GM23338 (cell line): ENCODE results near the gene NUTF2. TPM values are rescaled to one million over a fixed set of nuclear protein-coding genes. Genes with fewer than 3 reads are reported as not detected.

Source experiments
- ATAC-seq: fragments of 200-7000 bp; cut with Tn5 transposase; 3 replicates; pipeline ENCODE4 v1.9.1; 2020
- DNase-seq: peaks from one replicate; pipeline ENCODE4 v3.0.0-alpha.2; 2015; ENCODE audit warnings: low spot score
- H2AFZ ChIP-seq: fragments of 200-600 bp; sonication (generic); 2 replicates; pipeline ENCODE4 v1.8.0; 2016; ENCODE audit warnings: antibody characterized with exemption, mild to moderate bottlenecking, moderate library complexity
- H3F3A ChIP-seq: fragments of 200-600 bp; sonication (generic); replicated peaks from 2 replicates; pipeline ENCODE4 v1.8.0; 2017; ENCODE audit warnings: antibody characterized with exemption, mixed run types, low read depth
- H3K27ac ChIP-seq: fragments of 200-600 bp; sonication (generic); 2 replicates; pipeline ENCODE4 v1.6.1; 2016; ENCODE audit warnings: low read depth
- H3K27me3 ChIP-seq: fragments of 200-600 bp; sonication (generic); 2 replicates; pipeline ENCODE4 v1.8.0; 2016; ENCODE audit warnings: mild to moderate bottlenecking, mixed run types, moderate library complexity; ENCODE audit not compliant: insufficient read depth
- H3K36me3 ChIP-seq: fragments of 200-600 bp; sonication (generic); 2 replicates; pipeline ENCODE4 v1.8.0; 2016; ENCODE audit warnings: mild to moderate bottlenecking; ENCODE audit not compliant: insufficient read depth
- H3K4me1 ChIP-seq: fragments of 200-600 bp; sonication (generic); 2 replicates; pipeline ENCODE4 v1.8.0; 2016; ENCODE audit warnings: mild to moderate bottlenecking, moderate library complexity; ENCODE audit not compliant: insufficient read depth
- H3K4me2 ChIP-seq: fragments of 200-600 bp; sonication (generic); 2 replicates; pipeline ENCODE4 v1.7.1; 2017; ENCODE audit warnings: mixed run types
- H3K4me3 ChIP-seq: fragments of 200-600 bp; sonication (generic); 2 replicates; pipeline ENCODE4 v1.6.1; 2016; ENCODE audit warnings: mixed run types
- H3K79me2 ChIP-seq: fragments of 200-600 bp; sonication (generic); replicated peaks from 2 replicates; pipeline ENCODE4 v1.8.0; 2017; ENCODE audit warnings: mild to moderate bottlenecking; ENCODE audit not compliant: insufficient read depth
- H3K9me2 ChIP-seq: fragments of 200-600 bp; sonication (generic); 2 replicates; pipeline ENCODE4 v1.8.0; 2017; ENCODE audit not compliant: insufficient read depth
- H4K20me1 ChIP-seq: fragments of 200-600 bp; sonication (generic); replicated peaks from 2 replicates; pipeline ENCODE4 v1.8.0; 2017; ENCODE audit warnings: mild to moderate bottlenecking; ENCODE audit not compliant: insufficient read depth
- H3K27ac Mint-ChIP-seq: 2 replicates; pipeline ENCODE4 v1.8.0; 2020; ENCODE audit warnings: inconsistent platforms, mild to moderate bottlenecking, moderate library complexity, mixed read lengths
- H3K27me3 Mint-ChIP-seq: 3 replicates; pipeline ENCODE4 v1.8.0; 2022; ENCODE audit warnings: low read depth, mild to moderate bottlenecking, moderate library complexity, mixed read lengths, inconsistent platforms; ENCODE audit not compliant: insufficient read depth, poor library complexity
- H3K36me3 Mint-ChIP-seq: 3 replicates; pipeline ENCODE4 v1.8.0; 2021; ENCODE audit warnings: low read depth, mild to moderate bottlenecking, inconsistent platforms, moderate library complexity, mixed read lengths
- H3K4me1 Mint-ChIP-seq: 3 replicates; pipeline ENCODE4 v1.8.0; 2020; ENCODE audit warnings: mild to moderate bottlenecking, inconsistent platforms, mixed read lengths
- H3K4me3 Mint-ChIP-seq: 3 replicates; pipeline ENCODE4 v1.8.0; 2021; ENCODE audit warnings: moderate library complexity, mild to moderate bottlenecking, inconsistent platforms, mixed read lengths
- H3K9me3 Mint-ChIP-seq: 3 replicates; pipeline ENCODE4 v1.8.0; 2020; ENCODE audit warnings: moderate library complexity, mild to moderate bottlenecking, inconsistent platforms, mixed read lengths
- EZH2 ChIP-seq: fragments of 200-600 bp; sonication (generic); IDR thresholded peaks from one replicate; pipeline ENCODE4 v1.8.0; 2017; ENCODE audit warnings: antibody characterized with exemption, mild to moderate bottlenecking, low read depth; ENCODE audit not compliant: unreplicated experiment
- EZH2phosphoT487 ChIP-seq: fragments of 200-600 bp; sonication (generic); IDR thresholded peaks from one replicate; pipeline ENCODE4 v1.8.1; 2018; ENCODE audit warnings: antibody characterized with exemption; ENCODE audit not compliant: unreplicated experiment
- JUNB ChIP-seq: IDR thresholded peaks from one replicate; pipeline ENCODE4 v1.6.1; 2016; ENCODE audit warnings: antibody characterized with exemption; ENCODE audit not compliant: unreplicated experiment
- POLR2AphosphoS5 ChIP-seq: IDR thresholded peaks from 2 replicates; pipeline ENCODE4 v1.6.1; 2016; ENCODE audit warnings: antibody characterized with exemption, low read depth
- STAT1 ChIP-seq: IDR thresholded peaks from one replicate; pipeline ENCODE4 v1.6.1; 2016; ENCODE audit warnings: antibody characterized with exemption; ENCODE audit not compliant: unreplicated experiment
- ZNF331 ChIP-seq: fragments of 250-450 bp; sonication (Bioruptor Pico); IDR thresholded peaks from 2 replicates; pipeline ENCODE4 v1.5.0; 2020; ENCODE audit warnings: low read depth, mild to moderate bottlenecking, moderate library complexity
- polyA plus RNA-seq: library from polyadenylated mRNA; unstranded; fragments of >200 nt; fragmentation: Nextera tagmentation; extraction: Ambion mirVana; gene quantifications from 2 replicates; pipeline ENCODE4 v1.2.1, GENCODE V29; 2016
- total RNA-seq: library from RNA; depleted of rRNA; stranded (reverse); fragments of >200 nt; shearing (Covaris generic); gene quantifications from 2 replicates; pipeline ENCODE4 v1.2.3, GENCODE V29; 2014
- TF ChIP-seq, protein P1 (sequence below): fragments of 250-450 bp; sonication (Bioruptor Pico); IDR thresholded peaks from 2 replicates; pipeline ENCODE4 v1.5.0; 2020; ENCODE audit warnings: mild to moderate bottlenecking, moderate library complexity
- TF ChIP-seq, protein P2 (sequence below): IDR thresholded peaks from one replicate; pipeline ENCODE4 v1.6.1; 2018; ENCODE audit warnings: antibody characterized with exemption; ENCODE audit not compliant: unreplicated experiment

The NUTF2 gene
- total and polyA plus RNA-seq, 2 experiments from 2014 or later, result 321 to 391 TPM

DNA sequence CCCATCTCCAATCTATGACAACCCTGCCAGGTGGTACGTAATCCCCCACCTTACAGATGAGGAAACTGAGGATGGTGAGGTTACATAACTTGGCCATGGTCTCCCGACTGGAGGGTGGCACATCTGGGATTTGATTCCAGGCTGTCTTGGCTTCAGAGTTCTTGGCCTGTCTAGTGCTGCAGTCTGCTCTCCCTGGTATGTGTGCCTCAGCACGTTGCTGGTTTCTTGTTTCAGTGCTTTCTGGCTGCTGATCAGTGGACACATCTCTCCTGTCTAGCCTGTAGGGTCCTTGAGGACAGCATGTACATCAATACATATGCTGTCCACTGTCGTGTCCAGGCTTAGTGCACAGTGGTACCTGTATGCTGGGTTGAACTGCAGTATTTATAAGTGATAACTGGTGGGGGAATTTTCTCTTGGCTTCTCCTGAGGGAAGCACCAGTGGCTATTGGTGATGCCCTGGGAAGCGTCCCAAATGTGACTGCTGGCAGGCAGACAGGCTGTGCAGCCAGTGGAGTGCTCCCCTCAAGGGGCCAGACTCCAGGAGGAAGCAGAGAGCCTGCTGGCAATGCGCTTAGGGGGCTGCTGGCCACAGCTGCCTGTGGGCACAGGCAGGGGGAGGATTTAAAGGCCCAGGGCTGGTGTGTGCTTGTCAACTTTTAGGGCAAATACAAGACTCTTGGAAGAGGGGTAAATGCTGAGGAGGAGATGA, 70.6 kb downstream of the NUTF2 start (continued):
- TF ChIP-seq, protein P1, sequence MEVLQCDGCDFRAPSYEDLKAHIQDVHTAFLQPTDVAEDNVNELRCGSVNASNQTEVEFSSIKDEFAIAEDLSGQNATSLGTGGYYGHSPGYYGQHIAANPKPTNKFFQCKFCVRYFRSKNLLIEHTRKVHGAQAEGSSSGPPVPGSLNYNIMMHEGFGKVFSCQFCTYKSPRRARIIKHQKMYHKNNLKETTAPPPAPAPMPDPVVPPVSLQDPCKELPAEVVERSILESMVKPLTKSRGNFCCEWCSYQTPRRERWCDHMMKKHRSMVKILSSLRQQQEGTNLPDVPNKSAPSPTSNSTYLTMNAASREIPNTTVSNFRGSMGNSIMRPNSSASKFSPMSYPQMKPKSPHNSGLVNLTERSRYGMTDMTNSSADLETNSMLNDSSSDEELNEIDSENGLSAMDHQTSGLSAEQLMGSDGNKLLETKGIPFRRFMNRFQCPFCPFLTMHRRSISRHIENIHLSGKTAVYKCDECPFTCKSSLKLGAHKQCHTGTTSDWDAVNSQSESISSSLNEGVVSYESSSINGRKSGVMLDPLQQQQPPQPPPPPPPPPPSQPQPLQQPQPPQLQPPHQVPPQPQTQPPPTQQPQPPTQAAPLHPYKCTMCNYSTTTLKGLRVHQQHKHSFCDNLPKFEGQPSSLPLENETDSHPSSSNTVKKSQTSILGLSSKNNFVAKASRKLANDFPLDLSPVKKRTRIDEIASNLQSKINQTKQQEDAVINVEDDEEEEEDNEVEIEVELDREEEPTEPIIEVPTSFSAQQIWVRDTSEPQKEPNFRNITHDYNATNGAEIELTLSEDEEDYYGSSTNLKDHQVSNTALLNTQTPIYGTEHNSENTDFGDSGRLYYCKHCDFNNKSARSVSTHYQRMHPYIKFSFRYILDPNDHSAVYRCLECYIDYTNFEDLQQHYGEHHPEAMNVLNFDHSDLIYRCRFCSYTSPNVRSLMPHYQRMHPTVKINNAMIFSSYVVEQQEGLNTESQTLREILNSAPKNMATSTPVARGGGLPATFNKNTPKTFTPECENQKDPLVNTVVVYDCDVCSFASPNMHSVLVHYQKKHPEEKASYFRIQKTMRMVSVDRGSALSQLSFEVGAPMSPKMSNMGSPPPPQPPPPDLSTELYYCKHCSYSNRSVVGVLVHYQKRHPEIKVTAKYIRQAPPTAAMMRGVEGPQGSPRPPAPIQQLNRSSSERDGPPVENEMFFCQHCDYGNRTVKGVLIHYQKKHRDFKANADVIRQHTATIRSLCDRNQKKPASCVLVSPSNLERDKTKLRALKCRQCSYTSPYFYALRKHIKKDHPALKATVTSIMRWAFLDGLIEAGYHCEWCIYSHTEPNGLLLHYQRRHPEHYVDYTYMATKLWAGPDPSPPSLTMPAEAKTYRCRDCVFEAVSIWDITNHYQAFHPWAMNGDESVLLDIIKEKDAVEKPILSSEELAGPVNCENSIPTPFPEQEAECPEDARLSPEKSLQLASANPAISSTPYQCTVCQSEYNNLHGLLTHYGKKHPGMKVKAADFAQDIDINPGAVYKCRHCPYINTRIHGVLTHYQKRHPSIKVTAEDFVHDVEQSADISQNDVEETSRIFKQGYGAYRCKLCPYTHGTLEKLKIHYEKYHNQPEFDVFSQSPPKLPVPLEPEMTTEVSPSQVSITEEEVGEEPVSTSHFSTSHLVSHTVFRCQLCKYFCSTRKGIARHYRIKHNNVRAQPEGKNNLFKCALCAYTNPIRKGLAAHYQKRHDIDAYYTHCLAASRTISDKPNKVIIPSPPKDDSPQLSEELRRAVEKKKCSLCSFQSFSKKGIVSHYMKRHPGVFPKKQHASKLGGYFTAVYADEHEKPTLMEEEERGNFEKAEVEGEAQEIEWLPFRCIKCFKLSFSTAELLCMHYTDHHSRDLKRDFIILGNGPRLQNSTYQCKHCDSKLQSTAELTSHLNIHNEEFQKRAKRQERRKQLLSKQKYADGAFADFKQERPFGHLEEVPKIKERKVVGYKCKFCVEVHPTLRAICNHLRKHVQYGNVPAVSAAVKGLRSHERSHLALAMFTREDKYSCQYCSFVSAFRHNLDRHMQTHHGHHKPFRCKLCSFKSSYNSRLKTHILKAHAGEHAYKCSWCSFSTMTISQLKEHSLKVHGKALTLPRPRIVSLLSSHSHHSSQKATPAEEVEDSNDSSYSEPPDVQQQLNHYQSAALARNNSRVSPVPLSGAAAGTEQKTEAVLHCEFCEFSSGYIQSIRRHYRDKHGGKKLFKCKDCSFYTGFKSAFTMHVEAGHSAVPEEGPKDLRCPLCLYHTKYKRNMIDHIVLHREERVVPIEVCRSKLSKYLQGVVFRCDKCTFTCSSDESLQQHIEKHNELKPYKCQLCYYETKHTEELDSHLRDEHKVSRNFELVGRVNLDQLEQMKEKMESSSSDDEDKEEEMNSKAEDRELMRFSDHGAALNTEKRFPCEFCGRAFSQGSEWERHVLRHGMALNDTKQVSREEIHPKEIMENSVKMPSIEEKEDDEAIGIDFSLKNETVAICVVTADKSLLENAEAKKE (CRISPR knock-in tag), result no peak
- no peak for TF ChIP-seq STAT1
- TF ChIP-seq ZNF331 (CRISPR knock-in tag), result no peak
- no peak for TF ChIP-seq EZH2
- TF ChIP-seq JUNB, result no peak
- no peak for TF ChIP-seq EZH2phosphoT487

DNA sequence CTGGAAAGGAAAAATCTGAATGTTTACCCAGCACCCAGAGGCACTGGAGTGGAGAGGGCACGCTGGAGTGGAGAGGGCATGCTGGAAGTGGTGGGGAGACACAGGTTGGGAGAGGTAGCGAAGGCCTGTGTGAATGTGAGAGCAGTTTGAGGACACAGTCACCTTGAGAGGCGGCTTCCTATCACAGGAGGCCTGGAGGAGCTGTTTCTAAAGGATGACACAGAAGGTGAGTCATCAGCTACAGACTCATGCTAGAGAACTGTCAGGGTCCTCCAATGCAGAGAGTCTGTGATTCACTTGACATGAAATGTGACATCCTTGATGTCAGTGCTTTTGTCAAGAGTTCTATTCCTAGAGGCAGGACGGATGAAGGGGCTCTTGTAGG, 71.1 kb downstream of the NUTF2 start:
- H3K36me3 Mint-ChIP-seq, result peaks cover 4% of the 10 kb centered on the region; the same call in 2 of the 3 replicates
- peak overlapping the region; percentile 26 for H3K27ac Mint-ChIP-seq
- no peak overlapping the region for H3K4me2 ChIP-seq
- H3K4me3 Mint-ChIP-seq, result no peak overlapping the region; the same call in 2 of the 3 replicates
- peaks cover 29% of the 10 kb centered on the region for H3K4me1 Mint-ChIP-seq
- ATAC-seq (no peak), DNase-seq (no peak)
- no peaks in the 10 kb centered on the region for H3K36me3 ChIP-seq
- no peak for TF ChIP-seq POLR2AphosphoS5
- TF ChIP-seq, protein P2, sequence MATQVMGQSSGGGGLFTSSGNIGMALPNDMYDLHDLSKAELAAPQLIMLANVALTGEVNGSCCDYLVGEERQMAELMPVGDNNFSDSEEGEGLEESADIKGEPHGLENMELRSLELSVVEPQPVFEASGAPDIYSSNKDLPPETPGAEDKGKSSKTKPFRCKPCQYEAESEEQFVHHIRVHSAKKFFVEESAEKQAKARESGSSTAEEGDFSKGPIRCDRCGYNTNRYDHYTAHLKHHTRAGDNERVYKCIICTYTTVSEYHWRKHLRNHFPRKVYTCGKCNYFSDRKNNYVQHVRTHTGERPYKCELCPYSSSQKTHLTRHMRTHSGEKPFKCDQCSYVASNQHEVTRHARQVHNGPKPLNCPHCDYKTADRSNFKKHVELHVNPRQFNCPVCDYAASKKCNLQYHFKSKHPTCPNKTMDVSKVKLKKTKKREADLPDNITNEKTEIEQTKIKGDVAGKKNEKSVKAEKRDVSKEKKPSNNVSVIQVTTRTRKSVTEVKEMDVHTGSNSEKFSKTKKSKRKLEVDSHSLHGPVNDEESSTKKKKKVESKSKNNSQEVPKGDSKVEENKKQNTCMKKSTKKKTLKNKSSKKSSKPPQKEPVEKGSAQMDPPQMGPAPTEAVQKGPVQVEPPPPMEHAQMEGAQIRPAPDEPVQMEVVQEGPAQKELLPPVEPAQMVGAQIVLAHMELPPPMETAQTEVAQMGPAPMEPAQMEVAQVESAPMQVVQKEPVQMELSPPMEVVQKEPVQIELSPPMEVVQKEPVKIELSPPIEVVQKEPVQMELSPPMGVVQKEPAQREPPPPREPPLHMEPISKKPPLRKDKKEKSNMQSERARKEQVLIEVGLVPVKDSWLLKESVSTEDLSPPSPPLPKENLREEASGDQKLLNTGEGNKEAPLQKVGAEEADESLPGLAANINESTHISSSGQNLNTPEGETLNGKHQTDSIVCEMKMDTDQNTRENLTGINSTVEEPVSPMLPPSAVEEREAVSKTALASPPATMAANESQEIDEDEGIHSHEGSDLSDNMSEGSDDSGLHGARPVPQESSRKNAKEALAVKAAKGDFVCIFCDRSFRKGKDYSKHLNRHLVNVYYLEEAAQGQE, result no peak
- H3K9me2 ChIP-seq, result no peaks in the 10 kb centered on the region
- H3K4me3 ChIP-seq, result no peak overlapping the region
- H3K27ac ChIP-seq, result no peak overlapping the region
- H3K9me3 Mint-ChIP-seq, result no peaks in the 10 kb centered on the region
- H3F3A ChIP-seq, result no peaks in the 10 kb centered on the region
- H3K79me2 ChIP-seq, result no peaks in the 10 kb centered on the region
- peaks cover 3% of the 10 kb centered on the region for H3K27me3 Mint-ChIP-seq
- H4K20me1 ChIP-seq, result no peaks in the 10 kb centered on the region; the same call in 1 of the 2 replicates
- no peak overlapping the region for H2AFZ ChIP-seq
- H3K4me1 ChIP-seq, result peaks cover 18% of the 10 kb centered on the region
- H3K27me3 ChIP-seq, result no peaks in the 10 kb centered on the region
